Erythroblast (primary cell): Measurements from ENCODE around the gene CEACAM21.
A peak's percentile ranks its signal among the peaks of the same experiment; 100 is the strongest.

Experiments used
- DNase-seq, 2 experiments: peaks; one replicate each; lab custom pipeline; 2025; lab: John Stamatoyannopoulos, UW
- GATA1 ChIP-seq: IDR thresholded peaks from 2 replicates; pipeline ENCODE4 v1.6.1; 2011; ENCODE audit warnings: low read depth, mild to moderate bottlenecking, control low read depth, low read length, moderate library complexity
- POLR2A ChIP-seq: IDR thresholded peaks from 2 replicates; pipeline ENCODE4 v1.6.1; 2011; ENCODE audit warnings: mild to moderate bottlenecking, low read length

The CEACAM21 gene

DNA sequence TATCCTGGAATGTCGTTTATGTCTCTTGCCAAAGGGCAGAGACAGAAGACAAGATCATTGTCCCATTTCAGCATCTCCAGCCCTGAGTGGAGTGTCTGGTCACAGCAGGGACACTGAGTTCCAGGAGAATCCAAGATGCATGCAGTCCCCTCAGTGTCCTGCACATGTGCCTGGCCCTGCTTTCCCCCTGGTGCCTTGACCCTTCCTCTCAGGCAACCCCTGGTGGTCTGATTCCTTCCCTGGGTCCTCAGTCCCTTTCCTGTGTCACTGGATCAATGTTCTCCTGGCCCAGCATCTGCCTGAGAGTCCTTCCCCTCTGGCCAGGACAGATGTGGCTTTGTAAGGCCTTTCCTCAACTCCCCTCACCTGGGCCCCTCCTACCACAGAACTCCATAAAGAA, 9.0 kb downstream of the CEACAM21 start:
- TF ChIP-seq POLR2A (no peak), GATA1 (no peak)
- no peak for DNase-seq

DNA sequence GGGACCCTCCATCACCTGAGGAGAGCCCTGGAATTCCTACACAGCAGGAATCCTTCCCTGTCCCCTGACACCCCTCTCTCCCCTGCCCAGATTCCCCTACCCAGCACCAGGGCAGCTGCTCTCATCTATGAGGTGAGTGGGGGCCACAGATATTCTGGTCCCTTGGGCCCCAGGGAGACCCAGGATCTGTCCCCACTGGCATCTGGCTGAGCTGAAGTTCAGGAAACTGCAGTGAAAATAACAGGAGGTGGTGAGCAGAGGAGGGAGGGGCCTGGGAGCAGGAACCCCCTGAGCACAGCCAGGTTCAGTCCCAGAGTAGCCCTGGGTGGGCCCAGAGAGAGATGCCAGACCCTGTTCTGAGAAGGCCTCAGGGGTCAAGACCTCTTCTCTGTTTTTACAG, 10.1 kb downstream of the CEACAM21 start:
- TF ChIP-seq GATA1 (no peak), POLR2A (no peak)
- DNase-seq, result no peak

DNA sequence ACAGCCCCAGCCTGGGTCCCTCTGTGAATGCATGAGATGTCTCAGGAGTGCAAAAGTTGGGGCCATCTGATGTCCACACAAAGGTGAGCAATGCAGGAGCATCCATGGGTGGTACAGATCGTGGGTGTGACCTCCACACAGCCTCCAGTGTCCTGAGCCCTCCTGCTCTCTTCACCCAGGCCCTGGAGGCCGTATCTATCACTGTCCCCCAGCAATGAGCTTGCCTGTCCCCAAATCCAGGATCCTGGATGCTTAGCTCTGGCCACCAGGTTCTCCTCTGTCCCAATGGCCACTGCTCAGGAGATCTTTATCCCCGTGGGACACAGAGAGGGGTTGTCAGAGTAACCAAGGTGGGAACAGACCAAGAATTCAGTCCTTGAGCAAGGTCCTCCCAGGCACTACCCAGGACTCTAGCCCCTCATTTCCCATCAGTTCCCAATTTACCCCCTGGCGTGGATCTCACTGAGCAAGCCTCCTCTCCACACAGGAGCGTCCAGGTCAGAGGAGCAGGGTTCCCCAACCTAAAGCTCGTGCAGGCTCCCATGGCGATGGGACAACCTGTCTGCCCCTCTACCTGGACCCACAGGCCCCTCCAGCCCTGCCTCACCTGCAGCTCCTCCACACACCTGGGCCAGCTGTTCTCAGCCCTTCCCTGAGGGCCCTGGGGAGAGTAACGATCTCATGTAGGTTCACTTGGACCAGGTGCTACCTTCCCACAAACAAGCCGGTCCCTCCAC, 11.3 kb downstream of the CEACAM21 start:
- no peak for DNase-seq
- TF ChIP-seq POLR2A (no peak), GATA1 (no peak)

DNA sequence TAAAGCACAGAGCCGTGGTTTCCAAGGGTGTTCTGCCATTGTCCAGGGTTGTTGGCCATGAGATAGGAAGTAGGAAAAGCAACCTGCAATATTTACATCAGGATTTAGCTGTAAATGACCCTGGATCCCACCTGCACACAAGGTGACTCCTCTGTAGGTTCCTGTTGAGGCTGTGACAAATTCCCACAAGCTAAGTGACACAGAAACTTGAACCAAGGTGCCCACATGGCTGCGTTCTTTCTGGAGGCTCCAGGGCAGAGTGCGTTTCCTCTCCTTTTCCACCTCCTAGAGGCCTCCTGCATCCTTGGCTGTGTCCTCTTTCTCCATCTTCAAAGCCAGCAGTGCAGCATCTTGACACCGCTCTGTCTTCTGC, 11.9 kb downstream of the CEACAM21 start:
- DNase-seq, result no peak
- TF ChIP-seq POLR2A (no peak), GATA1 (no peak)

DNA sequence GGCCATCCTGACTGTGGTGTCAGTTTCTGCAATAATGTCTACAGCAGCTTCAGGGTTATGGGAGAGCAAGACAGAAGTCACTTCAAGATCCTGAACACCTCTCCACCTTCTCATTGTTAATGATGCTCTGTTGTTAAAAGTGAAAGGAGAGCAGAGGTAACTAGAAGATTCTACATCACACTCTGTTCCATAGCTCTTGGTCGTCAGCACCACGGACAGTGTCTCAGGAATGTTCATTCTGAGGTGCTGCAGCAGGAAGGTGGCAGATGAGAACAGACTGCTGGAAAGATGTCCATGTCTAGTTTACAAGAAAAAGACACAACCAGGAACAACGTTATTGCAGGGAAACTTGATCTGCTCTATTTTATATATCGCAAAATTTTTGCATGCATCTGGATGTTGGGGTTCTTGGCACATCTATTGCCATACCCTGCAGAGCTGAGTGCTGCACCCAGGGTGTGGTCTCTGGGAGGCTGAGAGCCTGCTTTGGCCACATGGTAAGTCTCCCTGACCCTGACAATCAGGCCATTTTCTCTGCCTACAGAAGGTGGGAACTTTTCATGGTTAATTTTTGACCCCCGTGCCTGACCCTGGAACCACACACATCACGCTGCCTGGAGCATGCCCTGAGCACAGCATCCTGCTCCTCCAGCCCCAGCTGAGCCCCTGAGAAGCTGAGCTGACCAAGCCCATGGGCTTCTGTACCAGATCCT, 12.7 kb downstream of the CEACAM21 start:
- DNase-seq, result no peak
- no peak for TF ChIP-seq GATA1
- no peak for TF ChIP-seq POLR2A

DNA sequence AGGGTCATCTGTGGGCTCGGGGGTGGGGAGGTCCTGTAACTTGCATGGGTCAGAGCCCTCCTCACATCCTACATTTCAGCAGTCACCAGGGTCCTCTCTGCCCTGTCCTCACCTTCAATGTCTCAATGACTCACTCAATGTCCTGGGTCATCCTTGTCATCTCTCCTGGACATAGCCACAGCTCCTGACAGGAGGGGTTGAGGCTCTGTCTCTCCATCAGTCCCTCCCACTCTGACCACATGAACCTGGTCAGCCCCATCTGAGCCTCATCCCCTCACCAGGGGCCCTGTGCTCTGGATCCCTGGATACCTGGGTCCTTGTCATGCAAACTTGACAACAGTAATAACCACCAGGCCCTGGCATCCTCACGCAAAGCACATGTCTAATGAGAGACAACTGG, 13.4 kb downstream of the CEACAM21 start:
- TF ChIP-seq POLR2A, result no peak
- no peak for TF ChIP-seq GATA1
- DNase-seq, result no peak

DNA sequence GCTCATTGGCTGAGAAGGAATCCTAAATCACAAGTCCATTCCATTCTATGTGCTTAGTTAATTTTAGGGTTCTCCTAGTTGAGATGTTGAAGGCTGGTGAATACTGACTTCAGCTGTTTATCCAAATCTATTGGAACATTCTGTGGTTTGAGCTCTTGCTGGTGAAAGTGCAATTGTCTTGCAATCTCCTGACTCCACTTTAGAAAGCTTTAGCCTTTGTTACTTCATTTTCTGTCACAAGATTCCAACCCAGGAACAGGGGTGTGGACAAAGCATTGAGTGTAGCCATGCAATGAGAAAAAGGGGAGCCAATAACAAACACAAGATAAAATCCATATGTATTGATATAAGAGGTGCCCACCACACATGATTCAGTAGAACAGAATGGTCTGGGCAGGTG, 15.0 kb downstream of the CEACAM21 start:
- TF ChIP-seq POLR2A (no peak), GATA1 (no peak)
- DNase-seq, result no peak

DNA sequence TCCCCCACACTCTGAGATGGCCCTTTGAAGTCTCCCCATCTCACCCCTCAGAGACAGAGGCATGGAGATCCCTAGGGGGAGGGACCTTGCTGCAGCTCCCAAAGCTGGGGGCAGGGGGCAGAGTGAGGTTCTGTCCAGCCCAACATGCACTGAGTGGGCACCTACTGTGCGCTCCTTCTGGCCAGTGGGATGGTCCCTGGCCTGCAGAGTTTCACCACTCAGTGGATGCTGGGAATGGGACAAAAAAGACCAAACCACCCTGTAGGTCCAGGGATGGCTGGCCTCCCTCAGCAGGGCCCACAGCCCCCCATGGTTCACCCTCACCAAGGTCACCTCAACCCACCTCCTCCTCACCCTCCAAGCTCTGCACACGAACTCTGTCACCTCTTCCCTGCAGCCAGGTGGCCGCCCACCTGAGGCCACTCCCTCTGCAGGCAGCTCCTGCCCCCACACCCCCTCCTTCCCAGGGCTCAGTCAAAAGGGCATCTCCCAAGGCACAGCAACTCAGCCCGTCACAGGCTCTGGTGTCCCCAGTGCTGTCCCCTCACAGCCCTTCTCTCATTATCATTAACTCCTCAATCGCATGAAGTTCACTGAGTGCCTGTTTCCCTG, 16.1 kb downstream of the CEACAM21 start:
- DNase-seq, result no peak
- TF ChIP-seq GATA1 (no peak), POLR2A (no peak)

DNA sequence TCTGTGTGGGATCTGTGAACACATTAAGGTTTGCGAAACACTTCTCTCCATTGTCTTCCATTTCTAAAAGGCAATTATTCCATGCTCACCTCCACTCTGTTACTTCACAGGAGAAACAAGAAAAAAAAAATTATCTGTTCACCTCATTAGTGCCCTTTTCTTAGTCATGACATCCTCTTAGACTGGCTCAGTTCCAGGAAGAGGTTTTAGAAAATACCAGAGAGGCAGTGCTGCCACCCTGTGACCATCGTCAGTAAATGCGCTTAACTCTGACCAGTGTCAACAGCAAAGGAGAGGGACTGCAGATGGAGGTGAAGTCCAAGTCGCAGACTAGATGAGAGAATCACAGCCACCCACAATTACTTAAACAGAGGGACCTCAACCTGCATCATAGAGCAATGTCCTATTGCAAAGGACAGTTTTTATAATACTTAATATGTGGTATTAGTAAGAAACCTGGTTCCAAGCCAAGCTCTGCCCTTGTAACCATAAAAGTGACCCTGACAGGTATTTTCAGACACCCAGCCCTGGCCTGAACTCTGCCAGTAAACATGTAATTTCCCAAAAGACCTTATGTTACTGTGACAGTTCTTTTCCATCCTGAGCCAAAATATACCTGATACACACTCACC, 19.4 kb downstream of the CEACAM21 start:
- peak; percentile 65 to 80 for DNase-seq
- TF ChIP-seq POLR2A, result no peak
- TF ChIP-seq GATA1, result no peak

DNA sequence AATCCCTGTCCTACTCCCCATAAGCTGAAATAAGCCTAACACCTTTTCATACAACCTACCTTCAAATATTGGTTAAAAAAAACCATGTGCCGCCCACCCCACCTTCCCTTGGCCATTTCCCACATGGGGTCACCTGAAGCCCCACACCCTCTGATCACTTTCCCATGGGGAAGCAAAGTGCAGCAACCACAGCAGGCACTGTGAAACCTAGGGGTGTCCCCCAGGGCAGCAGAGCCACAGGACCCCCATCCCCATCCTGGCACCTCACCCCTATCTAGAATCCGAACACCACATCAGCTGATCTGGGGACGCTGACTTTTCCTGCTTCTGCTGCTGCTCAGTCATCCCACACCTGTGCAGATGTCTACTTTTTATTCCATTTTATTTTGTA, 19.9 kb downstream of the CEACAM21 start:
- no peak for DNase-seq
- no peak for TF ChIP-seq POLR2A
- TF ChIP-seq GATA1, result no peak

DNA sequence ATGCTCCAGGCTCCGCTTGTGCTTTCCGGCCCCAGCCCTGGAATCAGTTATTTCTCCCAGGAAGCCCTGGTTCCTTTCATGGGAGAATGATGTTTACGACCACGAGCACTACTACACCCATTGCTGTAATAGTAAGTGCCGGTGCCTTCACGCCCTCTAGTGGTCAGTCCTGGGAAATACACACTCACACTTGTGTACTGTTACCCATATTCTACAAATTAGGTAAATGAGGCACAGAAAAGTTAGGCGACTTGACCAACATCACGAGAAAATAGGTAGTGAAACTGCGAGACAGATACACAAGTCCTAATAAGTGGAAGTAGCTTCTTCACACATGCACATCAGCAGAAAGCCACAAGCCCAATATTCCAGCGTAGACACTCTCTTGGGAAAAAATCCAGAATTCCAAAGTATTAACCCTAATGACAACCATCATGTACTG, 21.7 kb downstream of the CEACAM21 start:
- DNase-seq, result peak; percentile 62 to 80
- TF ChIP-seq GATA1 (no peak), POLR2A (no peak)

DNA sequence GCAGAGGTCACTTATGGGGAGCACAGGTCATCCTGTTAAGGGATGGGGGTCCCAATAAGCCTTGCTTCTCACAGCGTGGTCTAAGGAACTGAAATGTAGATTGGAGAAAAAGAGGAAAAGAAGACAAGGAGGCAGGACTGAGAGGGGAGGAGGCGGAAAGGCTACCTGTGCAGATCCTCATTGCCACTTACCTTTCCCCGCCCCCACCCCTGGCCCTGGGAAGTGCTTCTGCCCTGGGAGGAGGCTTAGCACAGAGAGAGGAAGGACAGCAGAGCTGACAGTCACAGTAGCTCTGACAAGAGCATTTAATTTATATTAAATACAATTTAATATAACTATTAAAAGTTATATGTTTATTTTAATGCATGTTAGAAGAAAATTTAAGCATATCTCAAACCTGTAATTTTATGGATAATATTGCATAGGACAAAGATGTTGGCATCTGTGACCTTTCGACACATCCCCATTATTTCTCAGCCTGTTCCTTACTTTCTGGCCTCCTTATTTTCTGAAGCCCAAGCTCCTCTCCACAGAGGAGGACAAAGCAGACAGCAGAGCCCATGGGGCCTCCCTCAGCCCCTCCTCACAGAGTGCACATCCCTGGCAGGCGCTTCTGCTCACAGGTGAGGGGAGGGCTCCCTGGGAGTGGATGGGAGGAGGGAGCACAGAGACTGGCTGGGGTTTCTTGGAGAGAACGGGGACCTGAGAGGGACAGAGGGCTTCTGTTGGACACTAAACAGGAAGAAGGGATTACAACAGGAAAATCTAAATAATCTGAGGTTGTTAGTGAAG, 23.4 kb downstream of the CEACAM21 start:
- TF ChIP-seq GATA1 (no peak), POLR2A (no peak)
- no peak for DNase-seq

DNA sequence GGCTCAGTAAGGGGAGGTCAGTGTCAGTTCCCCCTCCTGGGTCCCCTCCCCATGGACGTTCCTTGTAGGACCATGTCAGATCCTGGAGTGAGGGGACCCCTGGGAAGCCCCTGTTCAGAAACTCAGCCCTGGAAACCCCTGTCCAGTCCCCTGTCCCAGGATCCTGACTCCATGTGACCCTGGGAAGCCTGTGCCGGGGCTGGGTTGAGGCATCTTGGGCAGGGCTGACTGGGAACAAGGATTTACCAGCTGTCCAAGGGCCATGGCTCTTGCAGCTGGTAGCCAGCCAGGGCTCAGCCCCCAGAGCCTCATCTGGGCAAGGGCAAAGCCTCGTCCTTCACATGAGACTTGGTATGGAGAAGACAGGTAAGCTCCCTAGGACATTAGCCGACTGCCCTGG, 25.8 kb downstream of the CEACAM21 start:
- DNase-seq, result no peak
- TF ChIP-seq POLR2A, result no peak
- no peak for TF ChIP-seq GATA1

DNA sequence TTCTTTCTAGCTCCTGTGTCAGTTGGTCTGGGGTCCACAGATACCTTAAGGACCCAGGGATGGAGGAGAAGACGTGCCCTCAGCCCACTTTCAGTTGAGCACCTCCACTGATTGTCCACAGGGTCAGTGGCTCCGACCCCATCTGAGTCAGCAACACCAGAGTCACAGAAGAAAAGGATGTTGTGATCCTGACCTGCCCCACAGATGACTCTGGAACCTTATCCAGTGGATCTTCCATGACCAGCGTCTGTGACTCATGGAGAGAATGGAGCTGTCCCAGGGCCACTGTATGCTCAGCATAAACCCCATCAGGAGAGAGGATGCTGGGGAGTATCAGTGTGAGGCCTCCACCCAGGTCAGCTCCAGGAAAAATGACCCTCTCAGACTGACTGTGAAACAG, 28.9 kb downstream of the CEACAM21 start:
- TF ChIP-seq GATA1 (no peak), POLR2A (no peak)
- DNase-seq, result no peak
